ENCODE results near the gene ZNF750. TPM values are rescaled to one million over a fixed set of nuclear protein-coding genes. Genes with fewer than 3 reads are reported as not detected.

Gene ZNF750
- total and polyA plus RNA-seq, 2 of the 13 experiments (the other 11 are each of a cell fraction or from before 2014, with no cell fraction given) = not detected

- BruUV-seq (replicated peaks) = no TSS peak
- no peaks in the 10 kb centered on the region for H4K20me1 ChIP-seq (ENCODE audit: insufficient read depth, low read length)
Observed at GRCh38 chr17:82883419-82884031, 43.7 kb upstream of the ZNF750 start.

More at GRCh38 chr17:82883419-82884031, 43.7 kb upstream of the ZNF750 start:
- CTCF ChIA-PET (ENCODE audit: low intra/inter-chr PET ratio, low total read pairs) = no interaction called here
- no peak for FAIRE-seq
- H3K27ac ChIP-seq (ENCODE audit: extremely low read length, insufficient read depth, low read length) = no peak overlapping the region
- H3K9me3 ChIP-seq (ENCODE audit: low read length) = no peaks in the 10 kb centered on the region
- no peaks in the 10 kb centered on the region for H3K27me3 ChIP-seq (ENCODE audit: control insufficient read depth in 1 of 2, insufficient read depth in 2 of 2, low read length in 2 of 2)
- in situ Hi-C loops (cut with HindIII; ENCODE audit: extremely low pct_ligation_motif_present, low pct_unique_long_range_greater_than_20kb) (no loop called here), intact Hi-C loops (cut with micrococcal nuclease; ENCODE audit: unreplicated experiment) (no loop called here)
- no peaks in the 10 kb centered on the region; a peak in 1 of 5 replicates for H3K36me3 ChIP-seq (replicated peaks in 1 of 2; ENCODE audit: control insufficient read depth in 1 of 2, insufficient read depth in 2 of 2, low read length in 2 of 2)
- no peak overlapping the region for H3K9ac ChIP-seq (ENCODE audit: insufficient read depth, low read depth, low read length)
- H3K79me2 ChIP-seq (ENCODE audit: insufficient read depth, low read length) = peaks cover 3% of the 10 kb centered on the region
- no peak overlapping the region for H3K4me3 ChIP-seq (replicated peaks in 1 of 3; ENCODE audit: insufficient read depth in 1 of 3, low read depth in 2 of 3, low read length in 3 of 3)
- no peak for ATAC-seq
- POLR2A ChIA-PET = no interaction called here
- TF ChIP-seq ZNF687 (CRISPR knock-in tag; IDR thresholded peaks at IDR 0.05) (no peak), ZNF672 (CRISPR knock-in tag; IDR thresholded peaks at IDR 0.05) (no peak), HINFP (CRISPR knock-in tag; IDR thresholded peaks at IDR 0.05; ENCODE audit: low read depth) (no peak), ZNF775 (CRISPR knock-in tag; IDR thresholded peaks at IDR 0.05; ENCODE audit: borderline replicate concordance) (no peak), ZNF543 (CRISPR knock-in tag; IDR thresholded peaks at IDR 0.05) (no peak), HNRNPL (IDR thresholded peaks at IDR 0.05; ENCODE audit: low read depth, low read length) (peak; percentile 32; the same call in 1 of the 2 replicates), TAF15 (IDR thresholded peaks at IDR 0.05; ENCODE audit: low read depth, low read length, poor library complexity, severe bottlenecking) (no peak)
- no peak overlapping the region for H2AFZ ChIP-seq (ENCODE audit: low read length)
- no peak overlapping the region for H3K4me2 ChIP-seq (ENCODE audit: low read depth, low read length)
- 98% methylated on average over 22 of the region's 23 CpGs for WGBS (ENCODE audit: low lambda C conversion rate)
- no peak for DNase-seq (ENCODE audit: low spot score)
- H3K4me1 ChIP-seq (ENCODE audit: insufficient read depth, low read length) = peaks cover 55% of the 10 kb centered on the region
